Measurements from ENCODE around the gene VGLL2. TPM values are rescaled to one million over a fixed set of nuclear protein-coding genes. Genes with fewer than 3 reads are reported as not detected.

The VGLL2 gene
- total and polyA plus RNA-seq, 2 of the 13 experiments (the other 11 are each of a cell fraction or from before 2014, with no cell fraction given), result not detected

DNA sequence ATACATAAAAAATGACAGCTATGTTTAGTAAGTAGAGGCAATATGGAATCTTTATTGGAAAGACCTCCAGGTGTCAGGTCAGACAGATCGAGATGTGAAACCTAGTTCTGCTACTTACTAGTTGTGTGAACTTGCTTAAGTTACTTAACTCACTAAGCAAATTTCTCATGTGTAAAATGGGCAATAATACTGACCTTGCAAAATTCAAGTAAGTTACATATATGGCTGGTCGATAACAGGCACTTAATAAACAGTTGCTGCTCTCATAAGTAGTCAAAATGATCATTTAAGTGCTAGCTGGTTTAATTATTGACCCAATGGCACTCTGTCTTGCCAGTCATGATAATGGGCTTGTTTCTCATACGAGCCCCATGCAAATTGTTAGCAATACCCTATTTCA lies 46.0 kb downstream of the VGLL2 start (continued):
- TF ChIP-seq BRF2 (CRISPR knock-in tag; IDR thresholded peaks at IDR 0.05) (no peak), CREB3 (CRISPR knock-in tag; IDR thresholded peaks at IDR 0.05) (no peak), NR2F6 (IDR thresholded peaks at IDR 0.05) (no peak), NR2F6 (CRISPR knock-in tag; IDR thresholded peaks at IDR 0.05) (no peak), ZNF33B (CRISPR knock-in tag; IDR thresholded peaks at IDR 0.05) (no peak)

DNA sequence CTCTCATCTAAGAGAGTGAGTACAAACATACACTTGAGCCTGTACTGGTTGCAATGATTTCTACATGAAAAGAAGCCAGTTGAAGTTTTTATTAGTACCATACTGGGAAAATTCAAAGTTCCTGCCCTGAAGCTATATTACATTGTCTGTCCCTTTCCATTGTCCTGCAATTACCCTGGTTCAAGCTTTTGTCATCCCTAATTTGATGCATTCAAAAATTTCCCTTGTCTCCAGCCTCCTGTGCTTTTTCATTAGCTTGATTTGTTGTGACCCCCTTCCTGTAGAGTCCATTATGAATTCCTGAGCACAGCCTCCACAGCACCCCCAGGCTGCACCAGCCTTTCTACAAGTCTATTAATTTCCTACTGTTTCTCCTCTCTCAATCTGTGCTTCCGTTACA lies 46.4 kb downstream of the VGLL2 start:
- BruUV-seq (replicated peaks), result no TSS peak
- no peak overlapping the region for H3K4me2 ChIP-seq (ENCODE audit: low read depth, low read length)
- DNase-seq (ENCODE audit: low spot score) (no peak), ATAC-seq (no peak), FAIRE-seq (no peak)
- peaks cover 0 to 1% of the 10 kb centered on the region in 2 experiments; a peak in 3 of 5 replicates for H3K27me3 ChIP-seq (ENCODE audit: control insufficient read depth in 1 of 2, insufficient read depth in 2 of 2, low read length in 2 of 2)
- H4K20me1 ChIP-seq (ENCODE audit: insufficient read depth, low read length), result no peaks in the 10 kb centered on the region
- intact Hi-C loops (cut with micrococcal nuclease; ENCODE audit: unreplicated experiment), result loop anchor here (10.0 kb wide), 1 partner anchor 427 kb away; no protein-coding TSS in a partner anchor
- WGBS (ENCODE audit: low lambda C conversion rate), result 17% methylated on average over 1 of the region's 1 CpG
- H3K4me1 ChIP-seq (ENCODE audit: insufficient read depth, low read length), result no peaks in the 10 kb centered on the region
- TF ChIP-seq FLYWCH1 (CRISPR knock-in tag; IDR thresholded peaks at IDR 0.05), result no peak
- no peak for TF ChIP-seq DNMT3B (CRISPR knock-in tag; conservative IDR thresholded peaks at IDR 0.05)
- TF ChIP-seq AKNA (CRISPR knock-in tag; IDR thresholded peaks at IDR 0.05; ENCODE audit: borderline replicate concordance), result no peak
- H3K4me3 ChIP-seq (replicated peaks in 1 of 3; ENCODE audit: insufficient read depth in 1 of 3, low read depth in 2 of 3, low read length in 3 of 3), result no peak overlapping the region
- POLR2A ChIA-PET, result no interaction called here
- H3K79me2 ChIP-seq (ENCODE audit: insufficient read depth, low read length), result no peaks in the 10 kb centered on the region
- no peak overlapping the region for H2AFZ ChIP-seq (ENCODE audit: low read length)
- H3K27ac ChIP-seq (ENCODE audit: extremely low read length, insufficient read depth, low read length), result no peak overlapping the region
- no peaks in the 10 kb centered on the region for H3K9me3 ChIP-seq (ENCODE audit: low read length)
- H3K36me3 ChIP-seq (replicated peaks in 1 of 2; ENCODE audit: control insufficient read depth in 1 of 2, insufficient read depth in 2 of 2, low read length in 2 of 2), result no peaks in the 10 kb centered on the region
- CTCF ChIA-PET (ENCODE audit: low intra/inter-chr PET ratio, low total read pairs), result no interaction called here
- no peak overlapping the region for H3K9ac ChIP-seq (ENCODE audit: insufficient read depth, low read depth, low read length)
- in situ Hi-C loops (cut with HindIII; ENCODE audit: extremely low pct_ligation_motif_present, low pct_unique_long_range_greater_than_20kb), result loop anchor here (10.0 kb wide), 1 partner anchor 337 kb away; no protein-coding TSS in a partner anchor
